ENCODE measurements around the gene SLC39A9. TPM values are rescaled to one million over a fixed set of nuclear protein-coding genes. Genes with fewer than 3 reads are reported as not detected.

SLC39A9 gene
- total and polyA plus RNA-seq, 2 donors (not counting 1 experiment from before 2014, with no cell fraction given) = 18.4 to 59.1 TPM

DNA sequence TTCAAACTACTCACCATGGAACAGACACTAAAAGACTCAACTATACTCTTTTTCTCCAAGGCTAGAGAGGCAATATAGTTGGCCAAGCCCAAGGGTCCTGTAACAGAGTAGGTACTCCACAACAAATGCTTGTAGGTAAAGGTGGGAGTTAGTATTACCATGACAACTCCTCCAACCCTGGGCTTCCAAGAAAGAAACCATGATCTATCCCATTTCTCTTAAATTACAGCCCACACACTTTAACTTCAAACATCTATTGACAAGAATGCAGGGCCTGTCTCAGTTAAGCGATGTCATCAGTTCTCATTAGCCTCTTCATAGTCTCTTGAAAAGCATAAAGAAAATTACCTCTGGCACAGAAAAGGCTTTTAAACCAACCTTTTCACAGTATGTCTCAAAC lies 25.4 kb upstream of the SLC39A9 start:
- CTCF ChIA-PET = interaction anchor here (1.4 kb wide), 1 partner anchor 87 kb away, joined by 3 read pairs; no protein-coding TSS in a partner anchor
- H3K27me3 Mint-ChIP-seq = no peaks in the 10 kb centered on the region
- ATAC-seq (ENCODE audit: low read depth) (no peak), DNase-seq (no peak)
- H3K4me1 ChIP-seq (ENCODE audit: control insufficient read depth in 2 of 2, insufficient read depth in 2 of 2, low read length in 2 of 2) = no peaks in the 10 kb centered on the region
- H3K4me3 ChIP-seq (ENCODE audit: control extremely low read depth in 1 of 5, extremely low read depth in 1 of 5, insufficient read depth in 1 of 5, low read depth in 2 of 5, low read length in 4 of 5) = no peak overlapping the region
- H3K27ac Mint-ChIP-seq = no peak overlapping the region
- no peak overlapping the region for H3K4me3 Mint-ChIP-seq
- peaks cover 0 to 6% (median 3%) of the 10 kb centered on the region in 3 donors for H3K9me3 ChIP-seq (ENCODE audit: control extremely low read depth in 1 of 3, control insufficient read depth in 2 of 3, insufficient read depth in 1 of 3, low read length in 2 of 3)
- H3K79me2 ChIP-seq (ENCODE audit: control insufficient read depth, insufficient read depth, low read length) = no peaks in the 10 kb centered on the region
- no peak overlapping the region for H3K4me2 ChIP-seq (replicated peaks; ENCODE audit: low read depth, low read length, poor library complexity, severe bottlenecking)
- no peaks in the 10 kb centered on the region for H4K20me1 ChIP-seq (ENCODE audit: control insufficient read depth, insufficient read depth, low read length, poor library complexity, severe bottlenecking)
- peaks cover 2% of the 10 kb centered on the region for H3K9me3 Mint-ChIP-seq (ENCODE audit: insufficient read depth)
- WGBS (ENCODE audit: insufficient coverage) = no CpG with 5 or more reads among the region's 1 CpG
- TF ChIP-seq CTCF (IDR thresholded peaks at IDR 0.05) = no peak
- TF ChIP-seq EZH2 (IDR thresholded peaks at IDR 0.05; ENCODE audit: borderline replicate concordance, insufficient read depth, low read depth, low read length, poor library complexity, severe bottlenecking) = no peak
- H3K9ac ChIP-seq (ENCODE audit: low read length) = no peak overlapping the region
- H3K4me1 Mint-ChIP-seq = no peaks in the 10 kb centered on the region
- no peaks in the 10 kb centered on the region for H3K27me3 ChIP-seq (replicated peaks in 1 of 4; ENCODE audit: control extremely low read depth in 1 of 4, control insufficient read depth in 3 of 4, insufficient read depth in 4 of 4, low read length in 3 of 4)
- no peak overlapping the region for H3K27ac ChIP-seq (ENCODE audit: low read length in 2 of 2)
- H3K36me3 ChIP-seq (replicated peaks in 1 of 2; ENCODE audit: control extremely low read depth in 1 of 2, control insufficient read depth in 1 of 2, extremely low read depth in 1 of 2, insufficient read depth in 2 of 2, low read length in 1 of 2) = peaks cover 0 to 12% of the 10 kb centered on the region in 2 experiments
- POLR2A ChIA-PET = no interaction called here
- H2AFZ ChIP-seq (ENCODE audit: insufficient read depth, low read depth, low read length, poor library complexity, severe bottlenecking) = no peak overlapping the region
- intact Hi-C loops (cut with micrococcal nuclease) = no loop called here

GRCh38 chr14:69374235-69374634 lies 24.3 kb upstream of the SLC39A9 start:
- CTCF ChIA-PET = no interaction called here
- no peaks in the 10 kb centered on the region for H3K27me3 Mint-ChIP-seq
- Histone ChIP-seq H3K4me1 (ENCODE audit: control insufficient read depth in 2 of 2, insufficient read depth in 2 of 2, low read length in 2 of 2) (no peaks in the 10 kb centered on the region), H3K79me2 (ENCODE audit: control insufficient read depth, insufficient read depth, low read length) (no peaks in the 10 kb centered on the region), H3K4me2 (replicated peaks; ENCODE audit: low read depth, low read length, poor library complexity, severe bottlenecking) (no peak overlapping the region), H3K36me3 (replicated peaks in 1 of 2; ENCODE audit: control extremely low read depth in 1 of 2, control insufficient read depth in 1 of 2, extremely low read depth in 1 of 2, insufficient read depth in 2 of 2, low read length in 1 of 2) (peaks cover 0 to 14% of the 10 kb centered on the region in 2 experiments), H3K27me3 (replicated peaks in 1 of 4; ENCODE audit: control extremely low read depth in 1 of 4, control insufficient read depth in 3 of 4, insufficient read depth in 4 of 4, low read length in 3 of 4) (no peaks in the 10 kb centered on the region), H4K20me1 (ENCODE audit: control insufficient read depth, insufficient read depth, low read length, poor library complexity, severe bottlenecking) (no peaks in the 10 kb centered on the region), H3K27ac (ENCODE audit: low read length in 2 of 2) (no peak overlapping the region), H3K9me3 (ENCODE audit: control extremely low read depth in 1 of 3, control insufficient read depth in 2 of 3, insufficient read depth in 1 of 3, low read length in 2 of 3) (peaks cover 0 to 6% (median 3%) of the 10 kb centered on the region in 3 donors), H3K9ac (ENCODE audit: low read length) (no peak overlapping the region), H2AFZ (ENCODE audit: insufficient read depth, low read depth, low read length, poor library complexity, severe bottlenecking) (no peak overlapping the region), H3K4me3 (ENCODE audit: control extremely low read depth in 1 of 5, extremely low read depth in 1 of 5, insufficient read depth in 1 of 5, low read depth in 2 of 5, low read length in 4 of 5) (no peak overlapping the region)
- peaks cover 2% of the 10 kb centered on the region for H3K9me3 Mint-ChIP-seq (ENCODE audit: insufficient read depth)
- H3K4me1 Mint-ChIP-seq = no peaks in the 10 kb centered on the region
- POLR2A ChIA-PET = no interaction called here
- ATAC-seq (ENCODE audit: low read depth) (no peak), DNase-seq (no peak)
- intact Hi-C loops (cut with micrococcal nuclease) = no loop called here
- TF ChIP-seq CTCF (IDR thresholded peaks at IDR 0.05) (no peak), EZH2 (IDR thresholded peaks at IDR 0.05; ENCODE audit: borderline replicate concordance, insufficient read depth, low read depth, low read length, poor library complexity, severe bottlenecking) (no peak)
- no peak overlapping the region for H3K27ac Mint-ChIP-seq
- H3K4me3 Mint-ChIP-seq = no peak overlapping the region

All from B cell (primary cell).